Keratinocyte (primary cell): ENCODE measurements around the gene ADIG. TPM values are rescaled to one million over a fixed set of nuclear protein-coding genes. Genes with fewer than 3 reads are reported as not detected.

ENCODE experiments used
- DNase-seq: peaks from one replicate; pipeline ENCODE4 v3.0.0-alpha.2; 2011; ENCODE audit warnings: low read depth, missing footprints, low spot score
- FAIRE-seq: peaks from 2 replicates; lab custom pipeline; 2011; peaks lifted over from hg19 to GRCh38; lab: Jason Lieb, UNC
- H2AFZ ChIP-seq: 2 replicates; pipeline ENCODE4 v1.6.0; 2012; ENCODE audit warnings: low read length, control low read depth, inconsistent platforms; ENCODE audit not compliant: control insufficient read depth
- H3K27ac ChIP-seq: 2 replicates; pipeline ENCODE4 v1.5.1; 2011; ENCODE audit warnings: low read length; ENCODE audit not compliant: control insufficient read depth, insufficient read depth
- H3K27me3 ChIP-seq: 3 replicates; pipeline ENCODE4 v1.6.0; 2011; ENCODE audit warnings: low read length; ENCODE audit not compliant: control insufficient read depth, insufficient read depth; ENCODE audit errors: extremely low read depth
- H3K36me3 ChIP-seq, 2 experiments: 2 replicates in 1 of 2; 3 replicates in 1 of 2; pipeline ENCODE4 v1.5.1; 2011; ENCODE audit warnings: low read length in 2 of 2, mild to moderate bottlenecking in 1 of 2; ENCODE audit not compliant: control insufficient read depth in 2 of 2, insufficient read depth in 2 of 2; ENCODE audit errors: extremely low read depth in 1 of 2
- H3K4me1 ChIP-seq: 3 replicates; pipeline ENCODE4 v1.5.1; 2011; ENCODE audit warnings: low read length; ENCODE audit not compliant: control insufficient read depth, insufficient read depth; ENCODE audit errors: extremely low read depth
- H3K4me2 ChIP-seq: 3 replicates; pipeline ENCODE4 v1.6.0; 2011; ENCODE audit warnings: low read depth, low read length; ENCODE audit not compliant: control insufficient read depth, insufficient read depth; ENCODE audit errors: extremely low read depth
- H3K4me3 ChIP-seq, 3 experiments: fragments of 200-600 bp in 1 of 3; sonication (generic) in 1 of 3; 2 replicates in 2 of 3; 3 replicates in 1 of 3; pipeline ENCODE4 v1.5.1; 2011 to 2016; ENCODE audit warnings: low read length in 3 of 3, mild to moderate bottlenecking in 3 of 3, control low read depth in 2 of 3, inconsistent platforms in 1 of 3, low read depth in 1 of 3, mixed read lengths in 1 of 3, mixed run types in 1 of 3, moderate library complexity in 1 of 3; ENCODE audit not compliant: control insufficient read depth in 2 of 3, insufficient read depth in 2 of 3; ENCODE audit errors: extremely low read depth in 1 of 3
- H3K79me2 ChIP-seq: 2 replicates; pipeline ENCODE4 v1.6.0; 2012; ENCODE audit warnings: low read length; ENCODE audit not compliant: control insufficient read depth, insufficient read depth
- H3K9ac ChIP-seq: 3 replicates; pipeline ENCODE4 v1.6.0; 2011; ENCODE audit warnings: low read length; ENCODE audit not compliant: control insufficient read depth, insufficient read depth; ENCODE audit errors: extremely low read depth
- H3K9me1 ChIP-seq: 3 replicates; pipeline ENCODE4 v1.6.0; 2011; ENCODE audit warnings: low read length; ENCODE audit not compliant: control insufficient read depth, insufficient read depth; ENCODE audit errors: extremely low read depth
- H3K9me3 ChIP-seq: 2 replicates; pipeline ENCODE4 v1.5.1; 2012; ENCODE audit warnings: low read depth, low read length; ENCODE audit not compliant: control insufficient read depth
- H4K20me1 ChIP-seq: 3 replicates; pipeline ENCODE4 v1.6.0; 2011; ENCODE audit warnings: low read length; ENCODE audit not compliant: control insufficient read depth, insufficient read depth; ENCODE audit errors: extremely low read depth
- EZH2 ChIP-seq: IDR thresholded peaks from one replicate; pipeline ENCODE4 v1.6.1; 2012; ENCODE audit warnings: inconsistent platforms, mild to moderate bottlenecking, low read length, moderate library complexity
- dilution Hi-C: fragments of 300-500 bp; cut with MboI; formaldehyde crosslinking; loops from one replicate; pipeline ENCODE4 v1.7.0; 2020; ENCODE audit warnings: low sequenced_read_pairs; ENCODE audit not compliant: extremely low pct_ligation_motif_present
- polyA plus RNA-seq, 5 experiments: library from polyadenylated mRNA; depleted of rRNA in 3 of 5; stranded (reverse) in 3 of 5; stranded (forward) in 1 of 5; unstranded in 1 of 5; fragments of >200 nt; gene quantifications; 1 replicate in 1 of 5; 2 replicates in 3 of 5; 3 replicates in 1 of 5; pipeline versions ENCODE4 v1.2.1 to v1.2.3, GENCODE V29; 2011 to 2012; ENCODE audit warnings: missing spikeins in 2 of 5, low read depth in 1 of 5, low replicate concordance in 1 of 5
- TF ChIP-seq, protein P1 (sequence below), 3 experiments: IDR thresholded peaks in 1 of 3; conservative IDR thresholded peaks in 1 of 3; optimal IDR thresholded peaks in 1 of 3; 2 replicates in 2 of 3; 3 replicates in 1 of 3; pipeline versions ENCODE3 to v1.5.1; 2011; ENCODE audit warnings: low read length in 3 of 3, mild to moderate bottlenecking in 3 of 3, moderate library complexity in 2 of 3, control low read depth in 1 of 3, inconsistent platforms in 1 of 3; ENCODE audit not compliant: insufficient read depth in 2 of 3; ENCODE audit errors: extremely low read depth in 1 of 3

The ADIG gene
- polyA plus RNA-seq, 1 donor (not counting 4 experiments of a cell fraction or from before 2014, with no cell fraction given), result not detected

DNA sequence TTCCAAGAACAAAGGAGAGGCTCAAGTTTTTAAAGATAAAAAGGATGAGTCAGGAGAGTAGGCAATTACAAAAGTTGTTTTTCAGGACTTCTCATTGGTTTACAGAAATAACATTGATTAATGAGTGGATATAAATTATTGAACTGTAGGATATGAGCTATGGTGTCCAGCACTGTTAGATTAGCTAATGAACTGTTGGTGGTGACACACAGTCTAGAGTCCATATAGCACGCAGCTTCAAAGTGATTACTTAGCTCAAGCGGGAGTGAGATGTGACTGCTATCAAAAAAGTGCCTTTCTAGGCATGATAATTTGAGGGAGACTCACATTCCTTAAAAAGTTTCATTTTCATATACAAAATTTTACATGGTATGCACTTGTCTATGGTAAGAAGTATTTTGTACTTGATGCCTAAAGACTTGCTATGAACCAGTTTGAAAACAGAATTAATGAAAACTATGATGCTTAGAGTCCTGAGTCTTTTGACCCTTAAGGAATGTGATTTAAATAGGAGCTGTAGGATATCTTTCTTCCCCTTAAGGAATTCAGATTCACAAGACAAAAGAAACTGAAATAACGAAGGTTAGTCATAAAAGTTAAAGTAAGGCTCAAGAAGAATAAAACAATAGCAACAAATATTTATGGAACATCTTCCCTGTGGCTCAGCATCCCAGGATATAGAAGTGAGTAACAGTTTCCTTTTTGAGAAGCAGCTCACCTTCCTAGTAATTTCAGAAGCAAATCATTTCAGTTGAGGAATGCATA is 22.2 kb upstream of the ADIG start:
- no peak overlapping the region for H3K27ac ChIP-seq
- no peak overlapping the region for H2AFZ ChIP-seq
- no peaks in the 10 kb centered on the region for H3K27me3 ChIP-seq
- H3K79me2 ChIP-seq, result no peaks in the 10 kb centered on the region
- no peak overlapping the region for H3K9ac ChIP-seq
- H3K36me3 ChIP-seq, result peaks cover 7 to 11% of the 10 kb centered on the region in 2 experiments
- TF ChIP-seq, protein P1, sequence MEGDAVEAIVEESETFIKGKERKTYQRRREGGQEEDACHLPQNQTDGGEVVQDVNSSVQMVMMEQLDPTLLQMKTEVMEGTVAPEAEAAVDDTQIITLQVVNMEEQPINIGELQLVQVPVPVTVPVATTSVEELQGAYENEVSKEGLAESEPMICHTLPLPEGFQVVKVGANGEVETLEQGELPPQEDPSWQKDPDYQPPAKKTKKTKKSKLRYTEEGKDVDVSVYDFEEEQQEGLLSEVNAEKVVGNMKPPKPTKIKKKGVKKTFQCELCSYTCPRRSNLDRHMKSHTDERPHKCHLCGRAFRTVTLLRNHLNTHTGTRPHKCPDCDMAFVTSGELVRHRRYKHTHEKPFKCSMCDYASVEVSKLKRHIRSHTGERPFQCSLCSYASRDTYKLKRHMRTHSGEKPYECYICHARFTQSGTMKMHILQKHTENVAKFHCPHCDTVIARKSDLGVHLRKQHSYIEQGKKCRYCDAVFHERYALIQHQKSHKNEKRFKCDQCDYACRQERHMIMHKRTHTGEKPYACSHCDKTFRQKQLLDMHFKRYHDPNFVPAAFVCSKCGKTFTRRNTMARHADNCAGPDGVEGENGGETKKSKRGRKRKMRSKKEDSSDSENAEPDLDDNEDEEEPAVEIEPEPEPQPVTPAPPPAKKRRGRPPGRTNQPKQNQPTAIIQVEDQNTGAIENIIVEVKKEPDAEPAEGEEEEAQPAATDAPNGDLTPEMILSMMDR (optimal IDR thresholded peaks at IDR 0.05 in 1 of 3, IDR thresholded peaks at IDR 0.05 in 1 of 3, conservative IDR thresholded peaks at IDR 0.05 in 1 of 3; ENCODE audit: extremely low read depth in 1 of 3, insufficient read depth in 2 of 3, low read length in 3 of 3), result no peak
- TF ChIP-seq EZH2, result no peak
- dilution Hi-C loops, result no loop called here
- DNase-seq (no peak), FAIRE-seq (no peak)
- no peaks in the 10 kb centered on the region for H4K20me1 ChIP-seq
- H3K9me1 ChIP-seq, result no peaks in the 10 kb centered on the region
- H3K4me1 ChIP-seq, result no peaks in the 10 kb centered on the region
- no peaks in the 10 kb centered on the region for H3K9me3 ChIP-seq
- no peak overlapping the region for H3K4me2 ChIP-seq
- H3K4me3 ChIP-seq, result no peak overlapping the region

DNA sequence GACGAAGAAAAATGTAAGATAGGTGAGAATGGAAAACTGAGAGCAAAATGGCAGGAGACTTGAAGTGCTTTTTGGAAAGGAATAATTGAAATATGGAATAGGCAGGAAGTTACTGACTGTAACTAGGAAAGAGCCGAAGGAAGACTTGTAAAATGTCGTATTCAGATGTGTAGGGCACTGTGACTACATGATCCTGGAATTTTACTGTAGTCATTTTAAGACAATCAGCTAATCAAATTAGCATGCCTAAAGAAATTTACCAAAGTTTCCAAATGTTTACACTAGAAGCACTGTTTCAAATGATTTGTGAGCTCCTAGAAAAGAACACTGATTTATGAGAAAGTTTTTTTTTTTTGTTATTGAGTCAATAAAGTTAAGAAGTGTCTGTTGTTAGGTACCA is 21.2 kb upstream of the ADIG start:
- no peak overlapping the region for H3K9ac ChIP-seq
- no peaks in the 10 kb centered on the region for H3K27me3 ChIP-seq
- no peaks in the 10 kb centered on the region for H3K79me2 ChIP-seq
- dilution Hi-C loops, result no loop called here
- no peak for TF ChIP-seq EZH2
- TF ChIP-seq, protein P1 (optimal IDR thresholded peaks at IDR 0.05 in 1 of 3, IDR thresholded peaks at IDR 0.05 in 1 of 3, conservative IDR thresholded peaks at IDR 0.05 in 1 of 3; ENCODE audit: extremely low read depth in 1 of 3, insufficient read depth in 2 of 3, low read length in 3 of 3), result no peak
- DNase-seq (no peak), FAIRE-seq (no peak)
- no peak overlapping the region for H3K4me3 ChIP-seq
- no peak overlapping the region for H3K4me2 ChIP-seq
- no peak overlapping the region for H2AFZ ChIP-seq
- no peaks in the 10 kb centered on the region for H3K9me1 ChIP-seq
- H3K9me3 ChIP-seq, result no peaks in the 10 kb centered on the region
- no peaks in the 10 kb centered on the region for H3K4me1 ChIP-seq
- H3K36me3 ChIP-seq, result peaks cover 7 to 11% of the 10 kb centered on the region in 2 experiments
- H4K20me1 ChIP-seq, result no peaks in the 10 kb centered on the region
- H3K27ac ChIP-seq, result no peak overlapping the region
